ENCODE results near the gene SOBP. TPM values are rescaled to one million over a fixed set of nuclear protein-coding genes. Genes with fewer than 3 reads are reported as not detected.

The SOBP gene
- total RNA-seq, 4 donors from 2014 or later = 16.2 to 29.9 (median 19.2) TPM

DNA sequence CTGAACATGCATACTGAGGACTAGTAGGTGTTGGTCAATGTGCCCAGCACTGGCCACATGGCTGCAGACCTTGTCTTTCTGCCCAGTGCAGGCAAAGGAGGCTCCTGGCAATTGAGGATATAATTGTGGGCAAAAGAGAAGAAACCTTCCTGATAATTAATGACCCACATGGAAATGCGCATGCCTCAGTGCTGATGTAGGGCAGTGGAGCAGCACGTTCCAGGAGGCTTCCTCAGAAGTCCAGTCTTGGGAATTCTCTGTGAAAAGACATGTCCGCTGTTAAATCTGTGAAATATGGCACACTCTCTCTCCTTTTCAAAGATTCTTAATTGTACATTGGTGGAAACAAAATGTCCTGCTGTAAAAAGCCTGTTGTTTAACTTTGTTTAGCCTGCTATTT lies 34.7 kb downstream of the SOBP start:
- Histone ChIP-seq H3K9me3 (no peaks in the 10 kb centered on the region), H3K27me3 (no peaks in the 10 kb centered on the region), H3K36me3 (peaks cover 0 to 16% of the 10 kb centered on the region in 2 donors), H3K4me1 (peaks cover 0 to 12% (median 2%) of the 10 kb centered on the region in 3 donors), H3K27ac (no peak overlapping the region), H3K4me3 (no peak overlapping the region)
- WGBS, 2 donors (ENCODE audit: low coverage in 1 of 2) = 83 to 97% methylated on average over 3 of the region's 3 CpGs
- ATAC-seq = no peak
- TF ChIP-seq, protein P1, sequence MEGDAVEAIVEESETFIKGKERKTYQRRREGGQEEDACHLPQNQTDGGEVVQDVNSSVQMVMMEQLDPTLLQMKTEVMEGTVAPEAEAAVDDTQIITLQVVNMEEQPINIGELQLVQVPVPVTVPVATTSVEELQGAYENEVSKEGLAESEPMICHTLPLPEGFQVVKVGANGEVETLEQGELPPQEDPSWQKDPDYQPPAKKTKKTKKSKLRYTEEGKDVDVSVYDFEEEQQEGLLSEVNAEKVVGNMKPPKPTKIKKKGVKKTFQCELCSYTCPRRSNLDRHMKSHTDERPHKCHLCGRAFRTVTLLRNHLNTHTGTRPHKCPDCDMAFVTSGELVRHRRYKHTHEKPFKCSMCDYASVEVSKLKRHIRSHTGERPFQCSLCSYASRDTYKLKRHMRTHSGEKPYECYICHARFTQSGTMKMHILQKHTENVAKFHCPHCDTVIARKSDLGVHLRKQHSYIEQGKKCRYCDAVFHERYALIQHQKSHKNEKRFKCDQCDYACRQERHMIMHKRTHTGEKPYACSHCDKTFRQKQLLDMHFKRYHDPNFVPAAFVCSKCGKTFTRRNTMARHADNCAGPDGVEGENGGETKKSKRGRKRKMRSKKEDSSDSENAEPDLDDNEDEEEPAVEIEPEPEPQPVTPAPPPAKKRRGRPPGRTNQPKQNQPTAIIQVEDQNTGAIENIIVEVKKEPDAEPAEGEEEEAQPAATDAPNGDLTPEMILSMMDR (IDR thresholded peaks at IDR 0.05) = no peak
- TF ChIP-seq POLR2AphosphoS5 (IDR thresholded peaks at IDR 0.05) (no peak), EP300 (IDR thresholded peaks at IDR 0.05) (no peak), POLR2A (IDR thresholded peaks at IDR 0.05) (no peak)

DNA sequence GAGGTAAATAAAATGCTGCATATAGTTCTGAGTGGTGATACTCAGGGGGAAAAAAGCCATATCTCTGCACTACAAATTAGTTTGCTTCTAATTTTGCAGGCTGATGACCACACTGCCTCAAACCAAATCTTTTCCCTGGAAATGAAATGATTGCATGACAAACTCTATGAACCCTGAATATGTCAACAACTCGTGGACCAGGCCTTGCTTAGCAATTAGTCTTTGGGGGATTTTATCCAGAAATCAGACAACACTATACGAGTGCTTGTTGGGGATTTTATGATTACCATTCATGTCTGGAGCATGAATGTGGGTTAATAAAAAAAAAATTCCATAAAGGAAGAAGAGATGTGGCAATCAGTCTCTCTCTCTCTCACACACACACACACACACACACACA lies 42.0 kb downstream of the SOBP start:
- Histone ChIP-seq H3K4me1 (peaks cover 7 to 51% (median 19%) of the 10 kb centered on the region in 3 donors), H3K27ac (no peak overlapping the region), H3K9me3 (no peaks in the 10 kb centered on the region), H3K4me3 (no peak overlapping the region), H3K36me3 (peaks cover 0 to 4% of the 10 kb centered on the region in 2 donors), H3K27me3 (no peaks in the 10 kb centered on the region)
- ATAC-seq = no peak
- TF ChIP-seq POLR2A (IDR thresholded peaks at IDR 0.05) = no peak
- TF ChIP-seq, protein P1 (IDR thresholded peaks at IDR 0.05) = no peak
- no peak for TF ChIP-seq EP300 (IDR thresholded peaks at IDR 0.05)
- 47 to 50% methylated on average over 2 of the region's 2 CpGs for WGBS, 2 donors (ENCODE audit: low coverage in 1 of 2)

DNA sequence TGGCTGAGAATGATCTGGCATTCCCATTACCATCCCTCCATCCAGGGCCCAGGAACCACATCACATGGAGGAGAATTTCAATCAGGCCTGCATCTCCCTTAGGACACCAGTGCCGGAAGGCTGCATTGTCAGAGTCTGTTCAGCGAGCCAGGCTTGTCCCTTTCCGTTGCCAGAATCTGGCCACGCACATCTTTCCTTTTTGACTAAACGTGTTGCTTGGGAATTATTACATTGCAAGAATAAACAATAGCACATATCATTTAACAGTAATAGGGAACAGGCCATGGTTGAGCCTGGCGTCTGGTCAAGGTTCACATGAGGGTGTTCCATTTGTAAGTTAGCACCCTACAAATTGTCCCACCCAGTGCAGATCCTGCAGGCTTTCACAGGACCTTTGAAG lies 42.8 kb downstream of the SOBP start:
- peak overlapping the region in 3 of 4 donors; percentile 42 to 67 (median 46) for H3K27ac ChIP-seq
- H3K9me3 ChIP-seq = no peaks in the 10 kb centered on the region
- TF ChIP-seq POLR2A (IDR thresholded peaks at IDR 0.05) (no peak), EP300 (IDR thresholded peaks at IDR 0.05) (no peak), POLR2AphosphoS5 (IDR thresholded peaks at IDR 0.05) (no peak)
- TF ChIP-seq, protein P1 (IDR thresholded peaks at IDR 0.05) = no peak
- H3K36me3 ChIP-seq = peaks cover 0 to 4% of the 10 kb centered on the region in 2 donors
- no peaks in the 10 kb centered on the region for H3K27me3 ChIP-seq
- peak; percentile 66 for ATAC-seq
- no peak overlapping the region for H3K4me3 ChIP-seq
- peaks cover 7 to 53% (median 17%) of the 10 kb centered on the region in 3 donors for H3K4me1 ChIP-seq
- 35 to 43% methylated on average over 5 to 6 of the region's 6 CpGs for WGBS, 2 donors (ENCODE audit: low coverage in 1 of 2)

DNA sequence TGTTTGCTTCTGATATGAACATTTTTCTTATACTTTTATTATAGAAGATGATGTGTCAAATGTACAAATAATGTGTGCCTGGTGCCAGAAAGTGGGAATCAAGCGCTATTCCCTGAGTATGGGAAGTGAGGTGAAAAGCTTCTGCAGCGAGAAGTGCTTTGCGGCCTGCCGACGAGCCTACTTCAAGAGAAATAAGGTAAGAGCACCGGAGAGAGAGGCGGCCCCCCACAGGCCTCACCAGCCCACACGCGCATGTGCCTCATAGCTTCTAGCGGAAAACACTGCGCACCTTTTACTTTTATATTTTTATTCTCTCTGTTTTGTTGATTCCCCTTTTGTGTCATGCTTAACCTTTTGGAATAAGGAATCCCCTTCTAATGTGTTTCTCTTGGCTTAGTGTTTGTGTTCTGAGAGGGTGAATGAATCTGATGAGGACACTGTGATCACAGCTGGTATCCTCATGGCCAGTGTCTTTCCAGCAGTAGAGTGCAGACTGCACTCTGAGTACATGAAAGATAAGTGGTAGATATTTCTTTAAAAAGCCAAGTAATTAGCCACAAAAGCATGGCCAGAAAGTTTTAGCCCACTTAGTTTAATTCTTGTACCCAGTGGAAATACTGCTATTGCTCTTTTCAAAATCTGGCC lies 43.6 kb downstream of the SOBP start:
- Histone ChIP-seq H3K4me3 (no peak overlapping the region), H3K27me3 (no peaks in the 10 kb centered on the region), H3K27ac (peak overlapping the region in 3 of 4 donors; percentile 22 to 58 (median 51)), H3K9me3 (no peaks in the 10 kb centered on the region), H3K4me1 (peaks cover 7 to 53% (median 17%) of the 10 kb centered on the region in 3 donors), H3K36me3 (peaks cover 0 to 4% of the 10 kb centered on the region in 2 donors)
- WGBS, 2 donors (ENCODE audit: low coverage in 1 of 2) = 95 to 98% methylated on average over 10 to 11 of the region's 11 CpGs
- ATAC-seq = no peak
- TF ChIP-seq, protein P1 (IDR thresholded peaks at IDR 0.05) = no peak
- TF ChIP-seq POLR2AphosphoS5 (IDR thresholded peaks at IDR 0.05) (no peak), POLR2A (IDR thresholded peaks at IDR 0.05) (no peak), EP300 (IDR thresholded peaks at IDR 0.05) (no peak)

DNA sequence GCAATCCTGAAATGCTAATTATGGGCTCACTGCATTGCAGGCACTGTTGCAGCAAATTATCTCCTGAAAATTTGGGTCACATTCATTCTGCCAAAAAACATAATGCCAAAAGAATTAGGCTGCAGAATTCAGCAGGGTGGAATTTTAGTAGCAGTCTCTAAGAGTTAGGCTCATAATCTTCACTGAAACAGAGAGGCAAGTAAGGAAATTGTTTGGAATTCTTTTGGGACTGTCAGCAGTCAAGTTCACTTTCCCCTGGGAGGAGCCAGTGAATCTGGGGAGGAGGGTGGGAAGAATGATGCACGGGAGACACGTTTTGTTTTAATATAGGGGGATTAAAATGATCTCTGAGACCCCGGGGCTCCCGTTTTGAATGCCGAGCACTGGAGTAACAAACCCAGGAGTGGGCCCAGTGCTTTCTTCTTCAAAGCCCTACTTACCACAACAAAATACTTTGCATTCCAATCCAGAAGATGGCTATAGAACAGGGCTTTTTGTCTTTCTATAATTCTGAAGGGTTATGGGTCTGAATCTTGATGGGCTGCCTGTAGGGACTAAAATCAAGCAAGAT lies 44.7 kb downstream of the SOBP start:
- peaks cover 7 to 53% (median 17%) of the 10 kb centered on the region in 3 donors for H3K4me1 ChIP-seq
- 25 to 54% methylated on average over 5 of the region's 5 CpGs for WGBS, 2 donors (ENCODE audit: low coverage in 1 of 2)
- no peak for ATAC-seq
- H3K9me3 ChIP-seq = no peaks in the 10 kb centered on the region
- H3K27ac ChIP-seq = peak overlapping the region in 3 of 4 donors; percentile 34 to 72 (median 38)
- no peak overlapping the region for H3K4me3 ChIP-seq
- no peak for TF ChIP-seq EP300 (IDR thresholded peaks at IDR 0.05)
- no peak for TF ChIP-seq POLR2A (IDR thresholded peaks at IDR 0.05)
- no peak for TF ChIP-seq POLR2AphosphoS5 (IDR thresholded peaks at IDR 0.05)
- H3K36me3 ChIP-seq = peaks cover 0 to 4% of the 10 kb centered on the region in 2 donors
- H3K27me3 ChIP-seq = no peaks in the 10 kb centered on the region
